DMS114 treated with DMSO at 0.1 percent for 48 hours (cell line): ENCODE results near the gene PPP1R3E.

ENCODE experiments used
- DNase-seq: peaks from one replicate; lab custom pipeline; 2025; ENCODE audit not compliant: unreplicated experiment; lab: John Stamatoyannopoulos, UW

Gene PPP1R3E

DNA sequence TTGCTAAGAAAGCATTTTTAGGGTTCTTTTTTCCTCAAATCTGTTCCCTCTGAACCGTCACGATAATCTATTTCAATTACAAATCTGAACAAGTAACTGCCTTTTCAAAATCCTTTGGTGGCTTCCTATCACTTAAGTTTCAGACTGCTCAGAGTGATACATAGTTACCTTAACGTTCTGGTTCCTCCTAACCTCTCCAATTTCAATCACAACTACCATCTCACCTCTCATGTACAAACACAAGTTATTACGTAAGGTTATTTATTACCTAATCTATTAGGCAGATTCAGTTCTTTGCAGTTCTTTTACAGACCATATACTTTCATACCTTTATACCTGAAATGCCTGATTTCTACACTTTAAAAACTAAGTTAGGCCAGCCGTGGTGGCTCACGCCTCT, 52.8 kb downstream of the PPP1R3E start:
- no peak for DNase-seq

DNA sequence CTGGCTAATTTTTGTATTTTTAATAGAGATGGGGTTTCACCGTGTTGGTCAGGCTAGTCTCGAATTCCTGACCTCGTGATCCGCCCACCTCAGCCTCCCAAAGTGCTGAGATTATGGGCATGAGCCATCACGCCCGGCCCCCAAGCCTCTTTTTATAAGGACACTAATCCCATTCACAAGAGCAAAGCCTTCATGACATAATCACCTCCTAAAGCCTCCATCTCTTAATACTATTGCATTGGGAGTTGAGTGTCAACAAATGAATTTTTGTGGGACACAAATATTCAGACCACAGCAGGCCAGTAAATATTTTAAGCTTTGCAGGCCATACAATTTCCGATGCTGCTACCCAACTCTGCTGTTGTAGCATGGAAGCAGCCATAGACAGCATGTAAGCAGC, 54.1 kb downstream of the PPP1R3E start:
- no peak for DNase-seq
